Measurements from ENCODE around the gene ATP5PD. TPM values are rescaled to one million over a fixed set of nuclear protein-coding genes. Genes with fewer than 3 reads are reported as not detected.
A peak's percentile ranks its signal among the peaks of the same experiment; 100 is the strongest.

The ATP5PD gene
- total and polyA plus RNA-seq, 2 of the 13 experiments (the other 11 are each of a cell fraction or from before 2014, with no cell fraction given): 158 to 428 TPM

DNA sequence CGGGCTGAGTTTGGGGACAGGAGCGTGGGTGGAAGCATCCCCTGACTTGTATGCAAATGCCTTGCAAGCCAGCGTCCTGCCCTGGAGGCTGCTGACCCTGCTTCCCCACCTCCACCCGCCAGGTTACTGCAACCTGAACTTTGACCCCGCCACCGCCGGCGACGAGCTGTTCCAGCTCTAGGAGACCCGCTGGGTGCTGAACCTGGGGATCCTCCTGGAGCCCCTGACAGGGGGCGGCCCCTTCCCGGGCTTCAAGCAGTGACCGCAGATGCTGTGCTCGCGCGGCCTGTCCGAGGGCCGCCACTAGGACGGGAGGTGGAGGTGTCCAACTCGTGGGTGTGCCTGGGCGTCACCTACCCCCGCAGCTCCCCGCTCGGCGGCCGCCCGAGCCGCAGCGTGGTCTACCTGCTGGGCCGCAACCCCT, 30.3 kb upstream of the ATP5PD start (continued):
- TF ChIP-seq ZNF572 (CRISPR knock-in tag; IDR thresholded peaks at IDR 0.05): no peak
- TF ChIP-seq RCOR2 (CRISPR knock-in tag; IDR thresholded peaks at IDR 0.05): no peak; the same call in 1 of the 2 replicates
- TF ChIP-seq SAFB2 (CRISPR knock-in tag; IDR thresholded peaks at IDR 0.05; ENCODE audit: borderline replicate concordance, low read depth): no peak
- TF ChIP-seq ZNF543 (CRISPR knock-in tag; IDR thresholded peaks at IDR 0.05): peak; percentile 23; the same call in 1 of the 2 replicates
- no peak for TF ChIP-seq ZNF496 (CRISPR knock-in tag; IDR thresholded peaks at IDR 0.05; ENCODE audit: insufficient replicate concordance)
- no peak for TF ChIP-seq RELA (CRISPR knock-in tag; IDR thresholded peaks at IDR 0.05)
- TF ChIP-seq ZNF326 (CRISPR knock-in tag; IDR thresholded peaks at IDR 0.05; ENCODE audit: borderline replicate concordance): no peak
- TF ChIP-seq, protein P1, sequence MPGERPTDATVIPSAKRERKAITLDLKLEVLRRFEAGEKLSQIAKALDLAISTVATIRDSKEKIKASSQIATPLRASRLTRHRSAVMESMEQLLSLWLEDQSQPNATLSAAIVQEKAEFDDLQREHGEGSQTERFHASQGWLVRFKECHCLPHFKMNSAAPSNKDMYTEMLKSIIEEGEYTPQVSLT (CRISPR knock-in tag; IDR thresholded peaks at IDR 0.05; ENCODE audit: borderline replicate concordance, low read depth): no peak
- no peak for TF ChIP-seq ZNF510 (CRISPR knock-in tag; IDR thresholded peaks at IDR 0.05; ENCODE audit: low read depth)
- no peak for TF ChIP-seq ZNF570 (CRISPR knock-in tag; IDR thresholded peaks at IDR 0.05; ENCODE audit: borderline replicate concordance)
- TF ChIP-seq, protein P2, sequence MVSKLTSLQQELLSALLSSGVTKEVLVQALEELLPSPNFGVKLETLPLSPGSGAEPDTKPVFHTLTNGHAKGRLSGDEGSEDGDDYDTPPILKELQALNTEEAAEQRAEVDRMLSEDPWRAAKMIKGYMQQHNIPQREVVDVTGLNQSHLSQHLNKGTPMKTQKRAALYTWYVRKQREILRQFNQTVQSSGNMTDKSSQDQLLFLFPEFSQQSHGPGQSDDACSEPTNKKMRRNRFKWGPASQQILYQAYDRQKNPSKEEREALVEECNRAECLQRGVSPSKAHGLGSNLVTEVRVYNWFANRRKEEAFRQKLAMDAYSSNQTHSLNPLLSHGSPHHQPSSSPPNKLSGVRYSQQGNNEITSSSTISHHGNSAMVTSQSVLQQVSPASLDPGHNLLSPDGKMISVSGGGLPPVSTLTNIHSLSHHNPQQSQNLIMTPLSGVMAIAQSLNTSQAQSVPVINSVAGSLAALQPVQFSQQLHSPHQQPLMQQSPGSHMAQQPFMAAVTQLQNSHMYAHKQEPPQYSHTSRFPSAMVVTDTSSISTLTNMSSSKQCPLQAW (CRISPR knock-in tag; IDR thresholded peaks at IDR 0.05): no peak; the same call in 1 of the 2 replicates
- TF ChIP-seq ZSCAN25 (CRISPR knock-in tag; IDR thresholded peaks at IDR 0.05): no peak
- 0 out of 2 replicates have a peak, but pooled peaks have one; percentile 16 for TF ChIP-seq HMG20B (CRISPR knock-in tag; conservative IDR thresholded peaks at IDR 0.05)
- TF ChIP-seq ZNF598 (CRISPR knock-in tag; IDR thresholded peaks at IDR 0.05; ENCODE audit: borderline replicate concordance): no peak
